COLO668 (cell line): ENCODE results near the gene AHDC1.

ENCODE experiments used
- DNase-seq: peaks from one replicate; lab custom pipeline; 2025; ENCODE audit not compliant: unreplicated experiment; lab: John Stamatoyannopoulos, UW

AHDC1 gene

GRCh38 chr1:27489501-27489972 lies 114.4 kb downstream of the AHDC1 start:
- peak; percentile 61 for DNase-seq

GRCh38 chr1:27487966-27488884 lies 115.7 kb downstream of the AHDC1 start:
- DNase-seq = no peak

GRCh38 chr1:27485363-27485762 lies 118.6 kb downstream of the AHDC1 start:
- no peak for DNase-seq
